PC-3 (cell line): ENCODE data around the gene SV2C. TPM values are rescaled to one million over a fixed set of nuclear protein-coding genes. Genes with fewer than 3 reads are reported as not detected.

Experiments
- ATAC-seq: fragments of 200-7000 bp; cut with Tn5 transposase; 2 replicates; pipeline ENCODE4 v1.9.1; 2020; ENCODE audit warnings: mild to moderate bottlenecking, moderate library complexity
- BruUV-seq: library from RNA; stranded (reverse); fragments of 400-500 nt; replicated peaks from 2 replicates; lab custom pipeline; 2021; lab: Mats Ljungman, UMichigan
- CTCF ChIA-PET: fragments of 300-600 bp; sonication (Branson Sonifier 250); formaldehyde crosslinking; loops from one replicate; lab custom pipeline; 2022; ENCODE audit warnings: antibody characterized with exemption; lab: Charles Lee
- POLR2A ChIA-PET: fragments of 300-600 bp; sonication (Branson Sonifier 250); formaldehyde crosslinking; loops from one replicate; lab custom pipeline; 2022; ENCODE audit warnings: antibody characterized with exemption; ENCODE audit not compliant: unreplicated experiment; lab: Charles Lee
- DNase-seq: peaks from one replicate; pipeline ENCODE4 v3.0.0-alpha.2; 2015
- H2AFZ ChIP-seq: fragments of 300-600 bp; sonication (generic); 2 replicates; pipeline ENCODE4 v1.6.0; 2016; ENCODE audit warnings: antibody characterized with exemption, low read length
- H3F3A ChIP-seq: fragments of 300-600 bp; sonication (generic); one replicate; pipeline ENCODE4 v1.6.0; 2017; ENCODE audit warnings: antibody characterized with exemption, low read length, control low read depth, mild to moderate bottlenecking; ENCODE audit not compliant: unreplicated experiment
- H3K27ac ChIP-seq: fragments of 300-600 bp; sonication (generic); 2 replicates; pipeline ENCODE4 v1.5.1; 2016; ENCODE audit warnings: mild to moderate bottlenecking, low read length
- H3K27me3 ChIP-seq: fragments of 300-600 bp; sonication (generic); 2 replicates; pipeline ENCODE4 v1.6.1; 2016; ENCODE audit warnings: low read length, mixed read lengths
- H3K36me3 ChIP-seq: fragments of 300-600 bp; sonication (generic); 2 replicates; pipeline ENCODE4 v1.6.1; 2016; ENCODE audit warnings: low read depth, mixed run types, low read length, mixed read lengths
- H3K4me1 ChIP-seq: fragments of 300-600 bp; sonication (generic); 2 replicates; pipeline ENCODE4 v1.5.1; 2016; ENCODE audit warnings: low read length; ENCODE audit not compliant: insufficient read depth
- H3K4me2 ChIP-seq: fragments of 300-600 bp; sonication (generic); 2 replicates; pipeline ENCODE4 v1.6.0; 2016; ENCODE audit warnings: low read length
- H3K4me3 ChIP-seq: fragments of 300-600 bp; sonication (generic); 2 replicates; pipeline ENCODE4 v1.5.1; 2016; ENCODE audit warnings: mild to moderate bottlenecking, low read length, mixed read lengths
- H3K79me2 ChIP-seq: fragments of 300-600 bp; sonication (generic); 2 replicates; pipeline ENCODE4 v1.6.1; 2017; ENCODE audit warnings: low read length, mixed read lengths
- H3K9ac ChIP-seq: fragments of 300-600 bp; sonication (generic); 2 replicates; pipeline ENCODE4 v1.6.0; 2016; ENCODE audit warnings: mild to moderate bottlenecking, low read length
- H3K9me2 ChIP-seq: fragments of 300-600 bp; sonication (generic); replicated peaks from 2 replicates; pipeline ENCODE4 v1.6.1; 2016; ENCODE audit warnings: mixed run types, low read length, mixed read lengths
- H3K9me3 ChIP-seq: fragments of 300-600 bp; sonication (generic); 2 replicates; pipeline ENCODE4 v1.6.1; 2016; ENCODE audit warnings: low read length, mixed read lengths
- H4K20me1 ChIP-seq: fragments of 300-600 bp; sonication (generic); 2 replicates; pipeline ENCODE4 v1.6.1; 2016; ENCODE audit warnings: low read length, mixed read lengths
- CTCF ChIP-seq: fragments of 300-600 bp; sonication (generic); conservative IDR thresholded peaks from 2 replicates; pipeline ENCODE4 v1.5.1; 2017; ENCODE audit warnings: antibody characterized with exemption, low read depth, mild to moderate bottlenecking, low read length
- EZH2 ChIP-seq: fragments of 300-600 bp; sonication (generic); IDR thresholded peaks from one replicate; pipeline ENCODE4 v1.6.1; 2017; ENCODE audit warnings: antibody characterized with exemption, mild to moderate bottlenecking, low read length; ENCODE audit not compliant: unreplicated experiment
- EZH2phosphoT487 ChIP-seq: fragments of 300-600 bp; sonication (generic); IDR thresholded peaks from 2 replicates; pipeline ENCODE4 v1.6.1; 2018; ENCODE audit warnings: mild to moderate bottlenecking, antibody characterized with exemption, low read length, borderline replicate concordance
- intact Hi-C: fragments of 100-400 bp; cut with micrococcal nuclease; formaldehyde crosslinking; loops from 2 replicates; pipeline ENCODE4 v1.9.0; 2023
- total RNA-seq: library from RNA; depleted of rRNA; stranded (reverse); fragments of >200 nt; gene quantifications from 2 replicates; pipeline ENCODE4 v1.2.3, GENCODE V29; 2014

Gene SV2C
- total RNA-seq, 1 experiment from 2014 or later, result not detected

- ATAC-seq (no peak), DNase-seq (no peak)
- no peaks in the 10 kb centered on the region for H3K4me1 ChIP-seq
- H3F3A ChIP-seq, result no peaks in the 10 kb centered on the region
- H3K4me3 ChIP-seq, result no peak overlapping the region
- 0 out of 2 replicates have a peak, but pooled peaks cover 3% of the 10 kb centered on the region for H3K27me3 ChIP-seq
- H2AFZ ChIP-seq, result no peak overlapping the region
- no peaks in the 10 kb centered on the region for H3K79me2 ChIP-seq
- ChIA-PET CTCF (no interaction called here), POLR2A (no interaction called here)
- no peaks in the 10 kb centered on the region for H3K9me3 ChIP-seq
- intact Hi-C loops, result no loop called here
- H3K9me2 ChIP-seq, result no peaks in the 10 kb centered on the region
- no peak overlapping the region for H3K9ac ChIP-seq
- H3K4me2 ChIP-seq, result no peak overlapping the region
- TF ChIP-seq CTCF (no peak), EZH2 (no peak), EZH2phosphoT487 (no peak)
- no peaks in the 10 kb centered on the region for H3K36me3 ChIP-seq
- no TSS peak for BruUV-seq
- H3K27ac ChIP-seq, result no peak overlapping the region
- H4K20me1 ChIP-seq, result no peaks in the 10 kb centered on the region
Observed at GRCh38 chr5:76351176-76351575, 268.0 kb downstream of the SV2C start.

GRCh38 chr5:76351577-76351976 lies 268.4 kb downstream of the SV2C start:
- no TSS peak for BruUV-seq
- Histone ChIP-seq H3K9me2 (no peaks in the 10 kb centered on the region), H3F3A (no peaks in the 10 kb centered on the region), H3K27me3 (0 out of 2 replicates have a peak, but pooled peaks cover 3% of the 10 kb centered on the region), H3K9ac (no peak overlapping the region), H4K20me1 (no peaks in the 10 kb centered on the region), H3K36me3 (no peaks in the 10 kb centered on the region), H3K79me2 (no peaks in the 10 kb centered on the region), H3K27ac (no peak overlapping the region), H2AFZ (no peak overlapping the region), H3K4me2 (no peak overlapping the region), H3K4me3 (no peak overlapping the region), H3K9me3 (no peaks in the 10 kb centered on the region), H3K4me1 (no peaks in the 10 kb centered on the region)
- ChIA-PET CTCF (no interaction called here), POLR2A (no interaction called here)
- intact Hi-C loops, result no loop called here
- ATAC-seq (no peak), DNase-seq (no peak)
- no peak for TF ChIP-seq EZH2phosphoT487
- no peak for TF ChIP-seq EZH2
- no peak for TF ChIP-seq CTCF

- no peak for TF ChIP-seq EZH2phosphoT487
- TF ChIP-seq CTCF, result no peak
- TF ChIP-seq EZH2, result no peak
- no TSS peak for BruUV-seq
Observed at GRCh38 chr5:76356887-76357286, 273.7 kb downstream of the SV2C start.

More at GRCh38 chr5:76356887-76357286, 273.7 kb downstream of the SV2C start:
- H3K27me3 ChIP-seq, result no peaks in the 10 kb centered on the region
- H3K27ac ChIP-seq, result no peak overlapping the region
- H3K4me2 ChIP-seq, result no peak overlapping the region
- H3F3A ChIP-seq, result no peaks in the 10 kb centered on the region
- H3K9me2 ChIP-seq, result no peaks in the 10 kb centered on the region
- no peak for DNase-seq
- H3K79me2 ChIP-seq, result no peaks in the 10 kb centered on the region
- no peaks in the 10 kb centered on the region for H4K20me1 ChIP-seq
- ATAC-seq, result no peak
- H3K9me3 ChIP-seq, result no peaks in the 10 kb centered on the region
- CTCF ChIA-PET, result no interaction called here
- intact Hi-C loops, result no loop called here
- no peak overlapping the region for H2AFZ ChIP-seq
- POLR2A ChIA-PET, result no interaction called here
- no peak overlapping the region for H3K9ac ChIP-seq
- no peak overlapping the region for H3K4me3 ChIP-seq
- H3K36me3 ChIP-seq, result no peaks in the 10 kb centered on the region
- H3K4me1 ChIP-seq, result no peaks in the 10 kb centered on the region
